G401 (cell line): ENCODE results near the gene ZYX. TPM values are rescaled to one million over a fixed set of nuclear protein-coding genes. Genes with fewer than 3 reads are reported as not detected.

Source experiments
- DNase-seq: peaks from one replicate; pipeline ENCODE4 v3.0.0-alpha.2; 2015; ENCODE audit warnings: low spot score
- in situ Hi-C: cut with HindIII; loops from 2 replicates; pipeline ENCODE4 v1.10.0; 2016; ENCODE audit warnings: low sequenced_read_pairs, mixed read lengths
- total RNA-seq: library from RNA; depleted of rRNA; stranded (reverse); fragments of >200 nt; shearing (Covaris generic); gene quantifications from 2 replicates; pipeline ENCODE4 v1.2.3, GENCODE V29; 2014; rRNA removed

Gene ZYX
- total RNA-seq, 1 experiment from 2014 or later, result 33.5 TPM

DNA sequence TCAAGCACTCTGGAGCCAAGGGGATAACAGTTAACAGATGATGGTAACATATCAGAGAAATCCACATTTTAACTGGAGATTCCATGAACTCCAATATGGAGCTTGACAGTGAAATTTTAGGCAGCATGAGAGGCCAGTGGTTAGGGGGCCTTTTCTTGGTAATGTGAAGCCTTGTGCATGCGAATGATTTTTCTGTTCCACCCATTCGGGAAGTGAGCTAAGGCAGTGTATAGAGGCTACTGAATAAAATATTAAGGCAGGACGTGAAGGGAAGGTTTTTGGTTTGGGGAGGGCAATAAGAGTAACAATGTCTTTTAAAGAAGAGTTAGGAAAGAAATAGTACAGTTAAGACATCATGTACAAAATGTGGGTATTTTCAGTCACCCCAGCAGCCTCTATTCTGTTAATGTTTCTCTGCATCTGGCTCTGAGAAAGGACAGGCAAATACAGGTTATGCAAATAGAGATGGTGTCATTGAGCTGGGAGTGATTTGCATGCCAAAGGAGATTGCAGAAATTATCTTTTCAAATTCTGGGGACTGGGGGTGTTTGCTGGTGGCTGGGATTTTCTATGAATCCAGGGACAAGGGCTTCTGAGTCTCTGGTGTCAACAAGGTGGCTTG lies 55.3 kb downstream of the ZYX start:
- in situ Hi-C loops, result no loop called here
- DNase-seq, result no peak

DNA sequence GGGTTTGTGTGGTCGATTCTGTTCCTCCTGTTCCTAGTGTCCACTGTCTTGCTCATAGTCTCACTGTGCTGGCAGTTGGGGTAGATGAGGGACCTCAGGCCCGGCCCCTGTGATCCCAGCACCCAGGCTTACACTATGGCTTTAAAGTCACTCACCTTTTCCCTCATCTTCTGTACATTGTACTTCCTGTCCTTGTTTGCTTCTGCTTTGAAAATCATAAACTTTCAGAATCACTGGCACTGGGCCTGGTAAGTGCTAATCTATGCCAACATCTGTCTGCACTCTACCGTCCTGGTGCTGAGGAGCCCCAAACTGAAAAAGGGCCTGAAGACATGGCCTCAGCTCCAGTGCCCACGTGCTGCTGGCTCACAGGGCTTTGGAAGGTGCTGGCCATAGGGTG lies 56.4 kb downstream of the ZYX start:
- in situ Hi-C loops, result no loop called here
- no peak for DNase-seq

DNA sequence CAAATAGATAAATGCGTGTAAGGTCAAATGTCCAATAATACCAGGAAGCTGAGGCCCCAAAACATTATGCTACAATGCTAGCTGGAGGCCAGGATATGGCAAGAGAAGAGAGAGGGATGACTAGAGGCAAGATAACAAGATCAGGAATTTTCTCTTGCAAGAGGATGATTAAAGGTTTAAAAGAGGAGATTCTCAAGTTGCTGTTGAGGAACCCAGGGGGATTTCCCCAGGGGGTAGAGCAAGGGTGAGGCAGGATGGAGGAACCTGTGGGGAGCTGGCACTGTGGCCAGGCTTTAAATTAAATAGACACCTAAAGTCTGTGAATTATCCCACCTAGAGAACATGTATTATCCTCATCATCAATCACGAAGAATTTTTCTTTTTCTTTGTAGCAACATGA lies 58.7 kb downstream of the ZYX start:
- no peak for DNase-seq
- in situ Hi-C loops, result no loop called here

Other genes with a start within 250 kb of the ZYX start
- gene PIP, start 249.3 kb upstream of the ZYX start, total RNA-seq, result not detected in 2 replicates
- gene TAS2R39, start 197.9 kb upstream of the ZYX start, total RNA-seq, result not detected in 2 replicates
- gene TAS2R40, start 159.3 kb upstream of the ZYX start, total RNA-seq, result not detected in 2 replicates
- 3.2 and 7.0 TPM in 2 replicates for gene GSTK1, start 117.9 kb upstream of the ZYX start, total RNA-seq
- gene TMEM139, start 96.4 kb upstream of the ZYX start, total RNA-seq, result not detected in 2 replicates
- gene CASP2, start 93.0 kb upstream of the ZYX start, total RNA-seq, result 4.9 and 5.9 TPM in 2 replicates
- not detected in 2 replicates for gene CLCN1, start 65.2 kb upstream of the ZYX start, total RNA-seq
- gene FAM131B, start 18.6 kb upstream of the ZYX start, total RNA-seq, result 0.06 and 0.31 TPM in 2 replicates
- gene EPHA1, start 27.5 kb downstream of the ZYX start, total RNA-seq, result not detected in 2 replicates
- not detected in 2 replicates for gene TAS2R60, start 62.1 kb downstream of the ZYX start, total RNA-seq
- gene TAS2R41, start 96.5 kb downstream of the ZYX start, total RNA-seq, result not detected in 2 replicates
- gene CTAGE15, start 190.5 kb downstream of the ZYX start, total RNA-seq, result not detected in 2 replicates
- gene TCAF2, start 239.6 kb downstream of the ZYX start, total RNA-seq, result 0.06 TPM in 1 of 2 replicates, not detected in the other